ENCODE measurements around the gene MCC. TPM values are rescaled to one million over a fixed set of nuclear protein-coding genes. Genes with fewer than 3 reads are reported as not detected.
A peak's percentile ranks its signal among the peaks of the same experiment; 100 is the strongest.

Gene MCC
- total RNA-seq, 2 donors from 2014 or later, result 4.3 TPM

- no peaks in the 10 kb centered on the region for H3K36me3 Mint-ChIP-seq (ENCODE audit: low read depth)
- peaks cover 21% of the 10 kb centered on the region for H3K4me1 Mint-ChIP-seq
- H3K9me3 Mint-ChIP-seq, result no peaks in the 10 kb centered on the region
- ATAC-seq (replicated peaks), result no peak
- no peak overlapping the region for H3K27ac Mint-ChIP-seq
- H3K4me3 Mint-ChIP-seq, result no peak overlapping the region
- H3K27me3 Mint-ChIP-seq, result no peaks in the 10 kb centered on the region
Measured at GRCh38 chr5:113059232-113060040, 428.8 kb downstream of the MCC start.

- Mint-ChIP-seq H3K36me3 (ENCODE audit: low read depth) (no peaks in the 10 kb centered on the region), H3K27me3 (no peaks in the 10 kb centered on the region), H3K9me3 (no peaks in the 10 kb centered on the region), H3K4me3 (no peak overlapping the region), H3K4me1 (peaks cover 21% of the 10 kb centered on the region), H3K27ac (no peak overlapping the region)
- ATAC-seq (replicated peaks), result no peak
Measured at GRCh38 chr5:113058706-113059226, 429.5 kb downstream of the MCC start.

DNA sequence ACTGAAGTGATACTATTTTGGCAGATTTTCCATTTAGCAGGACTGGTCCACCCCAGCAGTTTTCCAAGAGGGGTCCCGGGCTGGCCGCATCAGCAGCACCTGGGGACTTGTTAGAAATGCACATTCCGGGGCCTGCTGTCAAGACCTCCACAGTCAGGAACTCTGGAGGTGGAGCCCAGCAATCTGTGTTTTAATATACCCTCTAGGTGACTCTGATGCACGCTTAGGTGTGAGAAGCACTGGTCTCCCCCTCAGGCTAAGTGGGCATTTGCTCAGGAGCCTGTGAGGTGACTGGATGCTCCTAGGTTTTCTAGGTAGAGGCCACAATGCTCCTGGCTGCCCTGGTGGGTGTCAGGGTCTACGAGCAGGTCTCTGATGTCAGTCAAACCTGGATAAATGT lies 430.0 kb downstream of the MCC start:
- Mint-ChIP-seq H3K27me3 (no peaks in the 10 kb centered on the region), H3K4me3 (no peak overlapping the region), H3K27ac (no peak overlapping the region), H3K36me3 (ENCODE audit: low read depth) (no peaks in the 10 kb centered on the region), H3K4me1 (peaks cover 19% of the 10 kb centered on the region), H3K9me3 (no peaks in the 10 kb centered on the region)
- ATAC-seq (replicated peaks), result no peak

- H3K4me3 Mint-ChIP-seq, result no peak overlapping the region
- peaks cover 12% of the 10 kb centered on the region for H3K4me1 Mint-ChIP-seq
- H3K9me3 Mint-ChIP-seq, result no peaks in the 10 kb centered on the region
- ATAC-seq (replicated peaks), result no peak
- H3K27ac Mint-ChIP-seq, result no peak overlapping the region
- no peaks in the 10 kb centered on the region for H3K36me3 Mint-ChIP-seq (ENCODE audit: low read depth)
- no peaks in the 10 kb centered on the region for H3K27me3 Mint-ChIP-seq
Measured at GRCh38 chr5:113057557-113057984, 430.7 kb downstream of the MCC start.

GRCh38 chr5:113056988-113057387 lies 431.3 kb downstream of the MCC start:
- Mint-ChIP-seq H3K27ac (no peak overlapping the region), H3K9me3 (no peaks in the 10 kb centered on the region), H3K27me3 (no peaks in the 10 kb centered on the region), H3K4me1 (peaks cover 6% of the 10 kb centered on the region), H3K36me3 (ENCODE audit: low read depth) (no peaks in the 10 kb centered on the region), H3K4me3 (no peak overlapping the region)
- no peak for ATAC-seq (replicated peaks)

- ATAC-seq (replicated peaks), result no peak
- Mint-ChIP-seq H3K9me3 (no peaks in the 10 kb centered on the region), H3K4me3 (no peak overlapping the region), H3K36me3 (ENCODE audit: low read depth) (no peaks in the 10 kb centered on the region), H3K4me1 (peaks cover 7% of the 10 kb centered on the region), H3K27me3 (no peaks in the 10 kb centered on the region), H3K27ac (no peak overlapping the region)
Measured at GRCh38 chr5:113054899-113055298, 433.4 kb downstream of the MCC start.

DNA sequence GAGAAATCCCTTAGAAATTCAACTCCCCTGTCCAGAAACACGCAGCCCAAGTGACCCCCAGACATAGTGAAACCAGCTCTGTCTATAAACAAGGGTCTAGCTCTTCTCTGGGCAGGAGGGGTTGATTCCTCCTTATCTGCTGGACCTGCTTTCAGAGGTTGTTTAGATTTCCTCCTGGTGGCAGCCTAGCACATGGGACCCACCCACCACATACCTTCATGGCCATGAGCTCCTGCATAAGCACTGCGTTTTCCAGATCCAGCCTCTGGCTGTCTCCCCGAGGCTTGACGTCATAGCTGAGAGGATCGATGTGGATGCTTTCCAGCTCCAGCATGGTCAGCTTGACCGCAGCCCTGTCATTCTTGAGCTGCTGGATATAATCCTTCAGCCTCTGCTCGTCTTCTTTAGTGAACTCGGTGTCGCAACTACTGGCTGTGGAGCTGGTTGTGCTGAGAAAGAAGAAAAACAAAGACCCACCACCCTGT lies 434.7 kb downstream of the MCC start:
- Mint-ChIP-seq H3K36me3 (ENCODE audit: low read depth) (no peaks in the 10 kb centered on the region), H3K27ac (no peak overlapping the region), H3K27me3 (no peaks in the 10 kb centered on the region), H3K9me3 (no peaks in the 10 kb centered on the region), H3K4me3 (no peak overlapping the region), H3K4me1 (peaks cover 7% of the 10 kb centered on the region)
- no peak for ATAC-seq (replicated peaks)

- Mint-ChIP-seq H3K36me3 (ENCODE audit: low read depth) (no peaks in the 10 kb centered on the region), H3K27ac (no peak overlapping the region), H3K9me3 (no peaks in the 10 kb centered on the region), H3K4me3 (no peak overlapping the region), H3K4me1 (peaks cover 7% of the 10 kb centered on the region), H3K27me3 (no peaks in the 10 kb centered on the region)
- no peak for ATAC-seq (replicated peaks)
Measured at GRCh38 chr5:113052041-113052795, 436.0 kb downstream of the MCC start.

DNA sequence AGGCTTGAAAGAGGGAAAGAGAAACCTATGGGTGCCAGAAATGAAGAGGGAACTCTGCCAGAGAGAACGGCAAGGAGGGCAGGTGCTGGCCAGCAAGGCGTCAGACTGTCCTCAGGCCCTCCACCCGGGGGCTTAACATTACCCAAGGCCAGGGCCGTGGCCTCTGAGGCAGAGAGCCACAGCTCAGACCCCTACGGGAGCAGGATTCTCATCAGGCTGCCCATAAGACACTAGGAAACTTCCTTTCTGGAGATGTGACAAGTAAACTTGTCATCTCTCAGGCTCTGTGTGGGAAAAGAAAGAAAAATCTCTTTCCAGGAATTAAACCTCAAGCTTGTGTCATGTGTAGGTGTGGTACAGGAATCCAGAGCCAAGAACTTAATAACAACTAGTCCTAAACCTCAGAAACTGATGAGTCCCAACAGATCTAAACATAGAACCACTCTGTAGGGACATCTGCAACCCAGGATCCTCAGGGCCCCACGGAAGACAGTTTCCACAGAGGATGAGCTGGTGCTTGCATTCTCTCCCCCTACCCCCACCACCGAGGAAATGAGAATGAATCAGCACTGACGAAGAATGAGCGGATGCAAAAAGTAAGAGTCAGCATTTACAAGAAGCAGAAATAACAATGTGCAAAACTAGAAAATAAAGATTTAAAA lies 437.4 kb downstream of the MCC start:
- no peaks in the 10 kb centered on the region for H3K27me3 Mint-ChIP-seq
- peak overlapping the region; percentile 71 for H3K27ac Mint-ChIP-seq
- H3K4me1 Mint-ChIP-seq, result peaks cover 7% of the 10 kb centered on the region
- peak overlapping the region; percentile 42 for H3K4me3 Mint-ChIP-seq
- no peaks in the 10 kb centered on the region for H3K36me3 Mint-ChIP-seq (ENCODE audit: low read depth)
- peak; percentile 94 for ATAC-seq (replicated peaks)
- H3K9me3 Mint-ChIP-seq, result no peaks in the 10 kb centered on the region

- peaks cover 7% of the 10 kb centered on the region for H3K4me1 Mint-ChIP-seq
Measured at GRCh38 chr5:113048931-113049330, 439.3 kb downstream of the MCC start.

DNA sequence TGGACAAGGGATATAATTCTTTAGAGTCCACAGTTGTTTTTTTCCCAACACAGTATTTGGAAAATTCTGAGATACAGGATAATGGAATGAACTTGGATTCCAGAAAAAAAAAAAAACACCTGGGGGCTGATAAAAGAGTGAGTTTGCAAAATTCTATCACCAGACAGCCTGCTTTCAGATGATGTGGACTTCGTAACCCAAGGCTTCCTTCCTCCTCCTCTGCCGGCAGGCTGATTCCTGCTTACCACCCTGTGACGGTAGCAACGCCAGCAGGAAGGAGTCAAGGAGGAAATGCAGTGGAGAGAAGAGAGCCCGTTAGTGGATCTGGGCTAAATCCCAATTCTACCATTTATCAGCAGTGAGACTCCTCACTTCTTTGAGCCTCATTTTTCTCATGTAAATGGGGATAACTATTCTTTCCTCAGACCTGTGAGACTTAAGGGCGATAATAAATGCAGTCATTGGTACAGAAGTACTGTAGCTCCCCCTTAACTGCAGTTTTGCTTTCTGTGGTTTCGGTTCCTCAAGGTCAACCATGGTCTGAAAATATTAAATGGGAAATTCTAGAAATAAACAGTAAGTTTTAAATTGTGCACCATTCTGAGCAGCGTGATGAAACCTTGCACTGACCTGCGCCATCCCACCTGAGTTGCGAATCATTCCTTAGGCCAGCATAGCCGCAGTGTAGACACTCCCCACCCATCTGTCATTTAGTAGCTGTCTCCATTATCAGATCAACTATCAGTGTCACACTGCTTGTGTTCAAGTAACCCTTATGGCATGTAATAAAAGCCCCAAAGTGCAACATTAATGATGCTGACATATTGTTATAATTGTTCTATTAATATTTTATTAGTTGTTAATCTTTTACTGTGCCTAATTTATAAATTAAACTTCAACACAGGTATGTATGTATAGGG lies 440.3 kb downstream of the MCC start:
- Mint-ChIP-seq H3K27me3 (no peaks in the 10 kb centered on the region), H3K9me3 (no peaks in the 10 kb centered on the region), H3K4me3 (no peak overlapping the region), H3K36me3 (ENCODE audit: low read depth) (no peaks in the 10 kb centered on the region), H3K27ac (no peak overlapping the region), H3K4me1 (peaks cover 7% of the 10 kb centered on the region)
- ATAC-seq (replicated peaks), result no peak

More at GRCh38 chr5:113048931-113049330, 439.3 kb downstream of the MCC start:
- Mint-ChIP-seq H3K27ac (peak overlapping the region; percentile 39), H3K27me3 (no peaks in the 10 kb centered on the region), H3K4me3 (no peak overlapping the region), H3K9me3 (no peaks in the 10 kb centered on the region), H3K36me3 (ENCODE audit: low read depth) (no peaks in the 10 kb centered on the region)
- ATAC-seq (replicated peaks), result no peak

DNA sequence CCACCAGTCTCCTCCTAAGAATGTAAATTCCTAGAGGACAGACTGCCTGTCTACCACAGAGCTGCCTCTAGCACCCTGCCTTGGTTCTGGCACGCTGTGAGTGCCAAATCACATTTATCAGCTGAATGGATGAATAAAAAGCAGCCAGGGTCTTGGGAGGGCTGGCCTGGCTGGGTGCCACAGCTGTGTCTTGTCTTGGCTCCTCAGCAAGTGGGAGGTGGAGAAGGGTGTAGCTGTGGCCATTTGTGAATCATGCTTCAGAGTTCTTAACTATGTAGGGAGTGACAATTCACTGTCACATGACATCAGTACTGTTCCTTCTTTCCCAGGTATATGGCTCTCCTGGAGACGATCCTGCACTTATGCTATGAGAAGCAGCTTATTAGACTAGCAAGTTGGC lies 441.0 kb downstream of the MCC start:
- Mint-ChIP-seq H3K27me3 (no peaks in the 10 kb centered on the region), H3K4me1 (peaks cover 7% of the 10 kb centered on the region), H3K27ac (no peak overlapping the region), H3K4me3 (no peak overlapping the region), H3K36me3 (ENCODE audit: low read depth) (no peaks in the 10 kb centered on the region), H3K9me3 (no peaks in the 10 kb centered on the region)
- ATAC-seq (replicated peaks), result no peak

DNA sequence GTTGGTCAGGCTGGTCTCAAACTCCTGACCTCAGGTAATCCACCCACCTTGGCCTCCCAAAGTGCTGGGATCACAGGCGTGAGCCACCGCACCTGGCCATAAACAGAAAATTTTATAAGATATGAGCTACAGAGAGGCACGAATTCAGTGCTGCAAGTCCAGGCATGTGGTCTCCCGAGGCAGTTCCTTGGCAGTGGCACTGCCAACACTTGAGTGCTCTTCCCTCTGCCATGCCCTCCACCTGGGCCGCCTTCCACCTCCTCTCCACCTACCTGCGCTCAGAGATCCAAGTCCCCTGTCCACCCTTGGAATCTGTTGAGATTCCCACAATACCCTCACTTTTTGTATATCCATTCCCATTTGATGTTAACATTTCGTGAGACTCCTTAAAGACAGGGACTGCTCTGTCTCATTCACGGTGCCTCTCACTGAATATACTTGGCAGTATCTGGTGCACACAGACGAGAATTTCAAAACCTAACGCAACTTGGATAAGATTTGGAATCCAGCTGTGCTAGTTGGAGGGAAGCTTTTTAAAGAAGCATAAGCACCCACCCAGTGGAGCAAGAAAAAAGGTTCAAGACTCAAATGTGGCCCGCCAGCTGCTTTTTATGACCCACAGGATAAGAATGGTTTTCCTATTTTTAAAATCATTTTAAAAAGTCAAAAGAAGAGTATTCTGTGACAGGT lies 443.3 kb downstream of the MCC start:
- H3K4me1 Mint-ChIP-seq, result no peaks in the 10 kb centered on the region
- H3K4me3 Mint-ChIP-seq, result no peak overlapping the region
- no peak for ATAC-seq (replicated peaks)
- H3K36me3 Mint-ChIP-seq (ENCODE audit: low read depth), result no peaks in the 10 kb centered on the region
- no peaks in the 10 kb centered on the region for H3K27me3 Mint-ChIP-seq
- H3K9me3 Mint-ChIP-seq, result no peaks in the 10 kb centered on the region
- no peak overlapping the region for H3K27ac Mint-ChIP-seq
